DMS153 treated with DMSO at 0.1 percent for 48 hours (cell line): Measurements from ENCODE around the gene ANKRD62.
A peak's percentile ranks its signal among the peaks of the same experiment; 100 is the strongest.

ENCODE experiments used
- DNase-seq: peaks from one replicate; lab custom pipeline; 2025; ENCODE audit not compliant: unreplicated experiment; lab: John Stamatoyannopoulos, UW

Gene ANKRD62

DNA sequence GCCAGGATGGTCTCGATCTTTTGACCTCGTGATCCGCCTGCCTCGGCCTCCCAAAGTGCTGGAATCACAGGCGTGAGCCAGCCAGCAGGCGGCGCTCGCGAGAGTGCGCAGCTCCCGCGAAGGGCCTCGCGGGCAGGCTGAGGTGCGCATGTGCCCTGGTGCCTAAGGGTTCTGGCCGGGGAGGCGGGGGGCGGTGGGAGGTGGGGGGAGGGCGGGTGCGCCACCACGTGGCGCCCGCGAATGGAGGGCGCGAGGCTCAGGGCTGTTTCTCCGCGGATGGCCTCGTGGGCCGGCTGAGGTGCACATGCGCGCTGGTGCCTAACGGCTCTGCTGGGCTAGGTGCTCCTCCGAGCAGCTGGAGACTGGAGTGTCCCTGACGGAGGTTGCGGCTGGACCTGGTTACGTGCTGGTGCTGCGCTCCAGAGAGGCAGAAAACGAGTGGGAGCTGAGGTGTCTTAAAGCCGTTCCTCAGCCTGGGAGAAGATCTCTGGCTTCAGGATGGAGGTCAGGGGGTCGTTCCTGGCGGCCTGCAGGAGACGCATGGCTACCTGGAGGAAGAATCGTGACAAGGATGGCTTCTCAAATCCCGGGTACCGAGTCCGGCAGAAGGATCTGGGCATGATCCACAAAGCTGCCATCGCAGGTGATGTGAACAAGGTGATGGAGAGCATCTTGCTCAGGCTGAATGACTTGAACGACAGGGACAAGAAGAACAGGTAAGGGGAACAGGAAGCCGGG is at the start of gene ANKRD62:
Gene ANKRD62 (plus strand): TSS at position 324 of the 738 bp plus-strand sequence. CDS start 175 bp downstream, at position 499.
- no peak for DNase-seq

DNA sequence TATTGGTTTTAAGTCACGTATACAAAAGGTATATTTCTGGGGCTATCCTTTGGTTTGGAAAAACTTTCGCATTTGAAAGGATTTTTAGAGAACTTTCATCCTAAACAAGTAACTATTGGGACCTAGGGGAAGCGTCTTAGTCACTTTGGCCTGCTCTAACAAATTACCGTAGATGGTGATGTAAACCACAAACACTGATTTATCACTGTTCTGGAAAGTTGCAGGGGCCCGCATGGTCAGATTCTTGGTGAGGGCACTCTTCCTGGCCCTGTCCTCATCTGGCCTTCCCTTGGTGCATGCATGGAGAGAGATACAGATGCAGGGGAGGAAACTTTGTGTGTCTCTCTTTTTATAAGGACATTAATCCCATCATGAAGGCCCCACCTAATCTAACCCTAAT is 49.1 kb upstream of the ANKRD62 start:
- no peak for DNase-seq

DNA sequence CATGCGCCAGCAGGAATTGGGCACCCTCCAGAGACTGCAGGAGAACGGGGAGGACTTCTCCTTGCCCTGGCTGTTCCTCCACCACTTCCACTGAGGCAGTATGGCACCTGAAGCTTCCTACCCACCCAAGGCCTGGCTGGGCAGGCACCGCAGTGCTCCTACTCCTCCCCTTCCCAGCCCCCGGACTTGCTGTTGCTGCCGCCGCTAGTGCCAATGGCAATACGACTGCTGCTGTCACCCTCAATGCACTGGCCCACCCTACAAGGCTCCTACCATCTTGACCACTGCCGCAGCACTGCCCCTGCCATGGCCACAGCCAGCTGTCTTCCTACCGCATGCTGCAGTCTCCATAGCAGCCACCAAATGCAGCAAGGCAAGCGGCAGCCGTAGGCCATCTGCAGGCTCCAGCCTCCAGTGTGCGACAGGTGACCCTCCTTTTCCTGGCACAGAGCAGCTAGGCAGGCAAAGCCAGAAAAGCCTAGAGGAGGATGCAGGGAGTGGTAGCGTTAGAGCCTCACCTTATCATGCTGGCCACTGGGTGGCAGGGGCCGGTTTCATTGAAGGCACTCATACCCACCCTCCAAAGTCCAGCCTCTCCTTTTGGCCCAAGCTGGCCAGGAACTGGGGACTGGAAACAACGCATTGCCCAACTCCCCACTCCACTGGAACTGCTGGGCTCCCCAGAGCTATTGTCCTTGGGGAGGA is 47.4 kb upstream of the ANKRD62 start:
- DNase-seq = no peak

DNA sequence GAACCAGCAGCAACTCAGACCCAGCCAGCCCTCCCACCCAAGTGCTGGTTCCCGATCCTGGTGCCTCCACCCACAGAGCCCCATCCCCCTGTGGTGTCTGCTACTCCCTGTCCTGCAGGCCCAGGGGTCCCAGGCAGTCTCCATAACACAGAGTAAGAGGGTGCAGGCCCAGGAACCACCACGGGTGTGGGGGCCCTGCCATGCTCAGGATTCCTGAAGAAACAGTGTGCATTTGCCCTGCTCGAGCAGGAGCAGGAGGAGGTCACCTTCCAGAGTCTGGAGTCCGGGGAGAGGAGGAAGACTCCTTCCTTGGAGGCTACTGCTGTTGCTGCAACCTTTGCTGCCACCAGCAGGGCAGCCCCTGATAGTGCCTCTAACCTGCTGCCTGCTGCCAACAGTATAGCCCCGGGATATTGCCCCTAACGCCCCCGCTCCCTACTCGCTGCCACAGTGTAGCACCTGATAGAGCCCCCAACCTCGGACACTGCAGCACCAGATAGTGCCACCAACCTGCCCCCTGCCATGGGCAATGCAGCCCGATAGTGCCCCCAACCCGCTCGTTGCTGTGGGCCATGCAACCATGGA is 46.8 kb upstream of the ANKRD62 start:
- DNase-seq = no peak

DNA sequence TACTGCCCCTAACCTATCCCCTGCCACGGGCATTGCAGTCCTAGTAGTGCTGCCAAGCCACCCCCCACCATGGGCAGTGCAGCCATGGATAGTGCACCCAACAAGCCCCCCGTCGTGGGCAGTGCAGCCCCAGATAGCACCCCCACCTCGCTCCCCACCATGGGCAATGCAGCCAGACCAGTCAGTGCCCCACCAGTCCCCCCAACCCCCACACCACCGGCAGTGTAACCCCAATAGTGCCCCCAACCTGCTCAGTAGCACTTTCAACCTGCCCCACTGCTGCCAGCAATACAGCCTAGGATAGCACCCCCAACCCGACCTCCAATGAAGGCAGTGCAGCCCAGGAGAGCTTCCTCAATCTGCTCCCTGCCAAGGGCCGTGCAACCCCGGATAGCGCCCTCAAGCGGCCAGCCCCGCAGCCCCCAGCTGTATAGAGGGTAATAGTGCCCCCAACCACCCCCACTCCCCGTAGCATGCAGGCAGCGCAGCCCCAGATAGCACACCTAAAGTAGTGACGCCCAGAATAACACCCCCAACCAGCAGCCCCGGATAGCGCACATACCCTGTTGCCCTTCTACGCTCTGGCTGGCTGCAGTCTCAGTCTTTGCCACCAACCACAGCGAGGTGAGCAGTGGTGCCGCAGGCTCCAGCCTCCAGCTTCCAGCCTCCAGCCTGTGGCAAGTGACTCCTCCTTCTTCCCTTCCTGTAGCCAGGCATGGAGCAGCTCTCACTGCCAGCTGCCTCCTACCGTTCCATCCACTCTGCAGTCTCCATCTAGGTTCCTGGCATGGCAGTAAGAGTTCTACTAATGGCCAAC is 45.4 kb upstream of the ANKRD62 start:
- DNase-seq = no peak

DNA sequence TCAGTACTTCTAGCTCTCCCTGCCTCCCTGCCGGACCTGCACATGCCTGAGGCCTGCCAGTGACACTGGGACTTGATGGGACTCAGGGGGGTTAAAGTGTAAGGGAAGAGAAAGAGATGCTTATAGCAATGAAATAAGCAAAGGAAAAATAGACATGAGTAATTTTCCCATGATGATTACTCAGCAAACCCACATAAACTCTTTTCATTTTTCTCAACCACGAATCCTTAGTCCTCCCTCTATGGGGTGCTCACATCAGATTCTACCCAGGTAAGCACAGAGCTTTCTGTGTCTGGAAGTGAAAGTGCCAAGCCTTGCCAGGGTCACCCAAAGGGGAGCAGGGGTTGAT is 44.8 kb upstream of the ANKRD62 start:
- DNase-seq = no peak

DNA sequence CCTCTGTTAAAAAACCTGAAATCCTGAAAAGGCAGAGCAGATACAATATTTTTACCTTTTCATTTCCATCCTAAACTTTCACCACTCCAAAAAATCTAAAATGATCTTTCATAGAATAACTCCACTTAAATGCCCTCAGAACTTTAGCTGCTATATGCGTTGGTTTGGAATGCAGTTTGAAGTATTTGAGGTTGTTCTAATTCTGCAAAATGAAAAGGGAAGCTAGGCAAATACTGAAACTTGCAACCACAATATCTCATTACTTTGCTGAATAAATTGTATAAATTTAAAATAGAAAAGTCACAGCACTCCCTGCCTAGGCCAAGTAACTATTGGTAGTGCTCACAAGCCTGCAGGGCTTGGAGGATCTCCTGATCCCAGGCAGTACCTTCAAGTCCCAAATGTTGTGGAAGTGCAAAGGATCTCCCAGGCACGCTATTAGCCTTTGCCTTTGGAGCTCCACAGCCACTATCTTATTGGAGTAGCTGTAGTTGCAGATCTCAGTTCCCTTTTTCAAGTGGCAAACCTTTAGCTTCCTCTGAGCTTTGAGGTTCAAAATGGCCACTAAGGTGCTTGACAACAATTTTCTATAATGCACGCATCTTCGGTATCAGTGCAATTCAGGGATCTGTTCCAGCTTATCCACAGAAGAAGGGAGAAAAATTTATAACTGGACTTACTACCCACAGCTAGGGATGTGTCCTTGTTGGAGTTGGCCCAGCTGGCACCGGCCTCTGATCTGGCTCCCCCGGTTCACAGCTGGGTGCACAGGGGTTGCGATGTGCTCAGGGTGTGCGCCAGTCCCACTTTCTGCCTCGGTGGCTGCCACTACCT is 43.4 kb upstream of the ANKRD62 start:
- no peak for DNase-seq

DNA sequence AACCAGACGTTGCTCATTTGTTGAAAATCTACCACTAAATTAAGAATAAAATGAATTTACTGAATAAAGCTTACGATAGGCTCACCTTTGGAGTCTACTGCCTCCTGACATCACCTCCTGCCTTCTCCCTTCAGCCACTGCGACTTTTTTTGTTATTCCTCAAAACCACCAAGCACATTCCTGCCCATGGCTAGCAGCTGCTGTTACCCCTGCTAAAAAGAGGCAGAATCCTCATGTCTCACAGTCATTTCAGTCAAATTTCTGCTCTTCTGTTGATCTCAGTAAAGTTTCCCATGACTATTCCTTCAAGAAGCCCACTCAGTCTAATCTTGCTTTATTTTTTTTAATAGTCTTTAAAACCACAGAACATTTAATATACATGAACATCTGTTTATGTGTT is 40.8 kb upstream of the ANKRD62 start:
- DNase-seq = no peak

DNA sequence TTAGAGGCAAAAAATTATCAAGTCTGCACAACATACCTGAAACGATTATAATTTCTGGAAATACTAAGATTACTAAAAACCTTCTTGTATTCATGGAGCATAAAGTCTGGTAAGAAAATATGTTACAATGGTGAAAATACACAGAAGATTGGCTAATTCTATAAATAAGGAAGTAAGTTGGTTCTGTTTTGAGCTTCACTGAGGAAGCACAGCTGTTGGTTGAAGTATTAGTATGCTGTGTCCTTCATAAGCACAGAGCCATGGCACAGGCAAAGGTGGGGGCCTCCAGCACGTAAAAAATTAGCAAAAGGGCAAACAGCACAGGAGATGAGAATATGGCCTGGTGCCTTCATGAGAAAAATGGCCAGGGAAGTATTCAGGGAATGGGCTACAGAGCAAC is 40.4 kb upstream of the ANKRD62 start:
- no peak for DNase-seq

DNA sequence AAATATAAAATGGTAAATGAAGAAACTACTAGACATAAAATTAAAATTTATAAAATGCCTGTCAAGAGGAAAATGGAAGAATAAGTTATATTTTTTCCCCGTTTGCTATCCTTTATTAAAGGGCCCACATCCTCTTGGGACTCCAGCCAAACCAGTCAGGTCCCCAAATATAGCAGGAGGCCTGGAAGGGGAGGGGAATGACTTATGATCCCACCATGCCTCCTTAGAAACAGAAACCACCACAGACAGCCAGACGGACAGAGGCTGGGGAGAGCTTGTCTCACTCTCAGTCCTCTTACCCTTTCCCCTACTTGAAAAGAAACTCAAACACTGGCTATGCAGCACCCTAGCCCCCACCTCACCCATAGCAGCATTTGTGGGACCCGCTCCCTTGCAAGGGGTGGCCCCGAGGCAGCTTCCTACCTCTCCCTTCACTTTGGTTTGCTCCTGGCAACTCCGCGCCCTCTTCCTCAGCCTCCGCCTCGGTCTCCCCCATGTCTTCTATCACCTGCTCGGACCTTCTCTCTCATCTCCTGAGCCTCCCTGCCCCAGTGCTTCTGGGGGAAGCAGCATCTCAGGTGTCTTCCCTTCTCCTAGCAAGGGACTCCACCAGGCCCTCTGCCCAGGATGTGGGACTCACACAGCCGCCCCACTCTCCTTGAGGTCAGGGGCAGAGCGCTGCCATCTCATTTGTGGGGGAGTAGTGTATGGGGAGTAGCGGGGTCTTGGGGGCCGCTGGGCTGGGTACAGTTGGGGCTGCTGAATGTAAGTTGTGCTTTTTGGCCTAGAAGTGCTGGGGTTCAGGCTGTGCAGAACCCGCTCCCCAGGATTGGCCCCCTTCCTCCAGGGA is 37.4 kb upstream of the ANKRD62 start:
- DNase-seq = no peak

DNA sequence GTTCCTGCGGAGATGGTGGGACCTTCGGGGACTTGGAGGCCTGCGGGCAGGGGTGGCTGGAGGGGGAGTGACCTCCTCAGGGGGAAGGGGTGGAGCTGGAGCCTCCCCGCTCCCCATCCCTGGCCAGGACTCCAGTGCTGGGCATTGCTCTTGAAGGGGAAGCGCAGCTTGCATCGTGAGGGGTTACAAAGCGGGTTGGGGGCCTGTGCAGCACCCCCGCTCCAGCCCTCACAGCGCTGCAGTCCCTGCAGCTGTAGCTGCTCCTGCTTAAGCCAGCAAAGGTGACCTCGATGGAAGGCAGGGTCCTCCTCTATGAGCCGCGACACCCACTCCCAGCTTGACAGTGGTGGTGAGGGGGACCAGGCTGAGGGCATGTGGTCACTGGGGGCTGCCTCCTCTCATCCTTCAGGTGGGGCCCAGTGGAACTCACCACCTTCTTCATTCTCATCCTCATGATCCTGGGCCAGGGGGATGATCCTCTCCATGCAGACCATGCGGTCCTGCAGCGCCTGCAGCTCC is 36.7 kb upstream of the ANKRD62 start:
- no peak for DNase-seq

DNA sequence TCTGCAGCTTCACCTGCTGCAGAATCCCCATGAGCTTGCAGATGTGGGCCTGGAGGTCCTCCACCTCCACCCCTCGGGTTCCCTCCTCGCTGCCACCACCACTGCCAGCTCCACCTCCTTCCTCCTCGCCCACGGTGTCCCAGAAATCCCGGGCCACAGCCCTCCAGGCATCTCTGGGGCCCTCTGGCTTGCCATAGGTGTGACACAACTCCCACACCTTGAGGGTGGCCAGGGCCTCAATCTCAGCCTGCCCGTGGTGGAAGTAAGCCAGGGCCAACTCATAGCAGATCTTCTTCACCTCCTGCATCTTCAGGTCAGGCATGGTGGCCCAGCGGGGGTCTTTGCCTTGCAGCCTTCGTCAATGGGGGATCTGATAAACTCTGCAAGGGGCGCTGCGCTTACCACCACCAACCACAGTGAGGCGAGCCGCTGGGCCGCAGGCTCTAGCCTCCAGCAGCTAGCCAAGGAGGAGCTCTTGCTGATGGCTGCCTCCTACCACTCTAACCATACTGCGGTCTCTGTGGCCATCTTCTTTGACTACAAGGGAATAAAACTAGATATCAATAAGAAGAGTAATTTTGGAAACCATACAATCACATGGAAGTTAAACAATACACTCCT is 36.1 kb upstream of the ANKRD62 start:
- no peak for DNase-seq

DNA sequence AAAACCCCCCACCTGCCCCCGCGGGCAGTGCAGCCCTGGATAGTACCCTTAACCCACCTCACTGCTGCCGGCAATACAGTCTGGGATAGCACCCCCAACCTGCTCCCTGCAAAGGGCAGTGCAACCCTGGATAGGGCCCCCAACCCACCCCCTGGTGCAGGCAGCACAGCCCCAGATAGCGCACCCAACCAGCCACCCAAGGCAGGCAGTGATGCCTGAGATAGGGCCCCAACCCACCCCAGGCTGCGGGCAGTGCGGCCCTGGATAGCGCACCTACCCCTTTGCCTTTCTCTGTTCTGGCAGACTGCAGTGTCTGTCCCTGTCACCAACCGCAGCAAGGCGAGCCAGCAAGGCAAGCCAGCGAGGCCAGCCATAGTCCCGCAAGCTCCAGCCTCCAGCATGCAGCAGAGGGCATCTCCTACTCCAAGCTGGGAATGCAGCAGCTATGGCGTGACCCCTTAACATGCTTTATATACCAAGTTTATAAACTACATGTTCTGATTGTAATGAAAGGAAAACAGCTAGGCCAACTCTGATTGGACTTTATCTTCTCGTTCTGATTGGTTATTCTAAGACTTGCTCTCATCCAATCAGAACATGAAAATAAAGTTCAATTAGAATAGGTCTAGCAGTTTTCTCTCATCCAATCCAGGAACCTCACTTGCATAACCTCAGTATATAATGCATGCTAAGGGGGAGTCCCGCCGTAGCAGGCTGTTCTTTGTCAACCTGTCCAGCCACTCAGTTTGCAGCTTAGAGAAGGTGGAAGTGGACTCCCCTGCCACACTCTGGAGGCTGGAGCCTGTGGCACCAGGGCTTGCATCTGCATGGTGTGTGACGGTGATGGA is 34.1 kb upstream of the ANKRD62 start:
- DNase-seq = no peak

DNA sequence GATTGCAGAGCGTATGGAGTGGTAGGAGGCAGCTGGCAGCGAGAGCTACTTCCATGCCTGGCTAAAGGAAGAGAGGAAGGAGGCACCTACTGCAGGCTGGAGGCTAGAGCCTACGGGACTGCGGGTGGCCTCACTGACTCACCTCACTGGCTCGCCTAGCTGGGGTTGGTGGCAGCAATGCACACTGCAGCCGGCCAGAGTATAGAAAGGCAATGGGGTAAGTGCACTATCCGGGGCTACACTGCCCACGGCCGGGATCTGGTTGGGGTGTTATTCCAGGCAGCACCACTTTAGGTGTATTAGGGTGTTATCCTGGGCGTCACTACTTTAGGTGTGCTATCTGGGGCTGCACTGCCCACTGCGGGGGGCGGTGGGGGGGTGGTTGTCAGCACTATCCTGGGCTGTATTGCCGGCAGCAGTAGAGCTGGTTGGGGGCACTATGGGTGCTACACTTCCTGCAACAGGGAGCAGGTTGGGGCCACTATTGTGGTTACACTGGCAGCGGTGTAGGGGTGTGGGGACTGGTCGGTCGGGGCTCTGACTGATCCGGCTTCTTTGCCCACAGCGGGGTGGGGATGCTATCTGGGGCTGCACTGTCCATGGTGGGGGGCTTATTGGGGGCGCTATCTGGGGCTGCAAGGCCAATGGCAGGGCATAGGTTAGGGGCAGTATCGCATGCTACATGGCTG is 33.3 kb upstream of the ANKRD62 start:
- DNase-seq = peak; percentile 2

DNA sequence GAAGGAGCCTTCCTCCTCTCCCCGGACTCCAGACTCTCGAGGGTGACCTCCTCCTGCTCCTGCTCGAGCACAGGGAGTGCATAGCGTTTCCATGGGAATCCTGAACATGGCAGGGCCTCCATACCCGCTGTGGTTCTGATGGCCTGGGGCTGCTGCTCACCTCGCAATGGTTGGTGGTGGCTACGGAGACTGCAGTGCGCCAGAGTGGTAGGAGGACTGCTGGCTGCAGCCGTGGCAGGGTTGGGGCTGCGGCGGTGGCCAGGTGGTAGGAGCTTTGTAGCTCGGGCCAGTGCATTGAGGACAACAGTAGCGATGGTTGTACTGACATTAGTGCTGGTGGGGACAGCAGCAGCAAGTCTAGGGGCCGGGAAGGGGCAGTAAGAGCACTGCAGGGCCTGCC is 32.0 kb upstream of the ANKRD62 start:
- no peak for DNase-seq

DNA sequence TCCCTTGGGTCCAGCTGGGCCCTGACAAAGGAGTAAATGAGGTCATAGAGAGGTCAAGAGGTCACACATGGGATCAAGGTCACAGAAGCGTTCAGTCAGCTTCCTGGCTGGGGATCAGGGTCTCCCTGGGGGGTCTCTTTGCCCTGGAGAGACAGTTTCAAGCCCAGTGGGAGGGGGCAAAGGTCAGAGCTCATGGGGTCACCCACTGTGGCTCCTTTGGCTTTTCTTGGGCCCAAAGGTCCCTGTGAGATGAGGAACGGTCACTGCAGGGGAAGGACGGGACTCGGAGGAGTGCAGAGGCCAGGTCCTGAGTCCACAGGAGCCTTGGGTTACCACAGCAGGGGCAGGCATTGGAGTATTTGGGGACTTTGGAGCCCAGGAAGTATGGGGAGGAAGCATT is 30.7 kb upstream of the ANKRD62 start:
- DNase-seq = no peak

DNA sequence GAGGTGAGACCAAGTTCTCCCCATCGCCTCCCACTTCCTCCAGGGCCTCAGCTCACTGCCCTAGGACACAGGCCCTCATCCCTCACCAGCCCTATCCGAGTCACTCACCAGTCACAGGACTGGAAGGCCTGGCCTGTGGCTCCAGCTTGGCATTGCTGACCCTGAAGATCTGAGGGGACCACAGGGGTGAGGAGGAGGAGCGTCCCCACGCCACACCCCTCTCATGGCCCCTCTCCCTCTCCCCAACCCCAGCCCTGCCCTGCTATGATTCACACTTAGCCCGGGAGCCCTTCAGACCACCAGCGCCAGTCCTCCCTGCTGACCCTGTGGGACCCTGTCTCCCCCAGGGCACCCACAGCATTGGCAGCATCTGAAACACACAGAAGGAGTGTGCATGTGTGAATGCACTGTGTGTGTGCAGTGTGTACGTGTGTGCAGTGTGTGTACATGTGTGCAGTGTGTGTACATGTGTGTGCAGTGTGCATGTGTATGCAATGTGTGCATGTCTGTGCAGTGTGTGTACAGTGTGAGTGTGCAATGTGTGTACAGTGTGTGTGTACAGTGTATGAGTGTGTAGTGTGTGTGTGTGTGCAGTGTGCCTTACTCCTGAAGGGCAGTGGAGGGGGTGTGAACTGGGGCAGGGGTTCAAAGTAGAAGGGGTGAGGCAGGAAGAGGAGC is 29.4 kb upstream of the ANKRD62 start:
- no peak for DNase-seq
